SU-DHL-6 (cell line): Measurements from ENCODE around the gene TMEM267.
A peak's percentile ranks its signal among the peaks of the same experiment; 100 is the strongest.

ENCODE experiments used
- H2AFZ ChIP-seq: fragments of 200-600 bp; sonication (generic); 2 replicates; pipeline ENCODE4 v1.6.1; 2014; ENCODE audit warnings: low read depth, mild to moderate bottlenecking, moderate library complexity, mixed read lengths, antibody characterized with exemption, low read length; ENCODE audit not compliant: severe bottlenecking
- H3F3A ChIP-seq: fragments of 200-600 bp; shearing (Covaris generic); 2 replicates; pipeline ENCODE4 v1.6.0; 2016; ENCODE audit warnings: antibody characterized with exemption, mild to moderate bottlenecking; ENCODE audit not compliant: insufficient read depth
- H3K27ac ChIP-seq: fragments of 200-600 bp; sonication (generic); 2 replicates; pipeline ENCODE4 v1.5.1; 2016; ENCODE audit warnings: low read depth, mild to moderate bottlenecking, low read length, moderate library complexity, mixed read lengths
- H3K27me3 ChIP-seq: fragments of 200-600 bp; sonication (generic), shearing (Covaris generic); 2 replicates; pipeline ENCODE4 v1.6.0; 2014; ENCODE audit warnings: mild to moderate bottlenecking, low read length
- H3K36me3 ChIP-seq: fragments of 200-600 bp; sonication (generic); 2 replicates; pipeline ENCODE4 v1.6.1; 2014; ENCODE audit warnings: mild to moderate bottlenecking, low read length, mixed read lengths
- H3K4me2 ChIP-seq: fragments of 300-600, 200-600 bp; shearing (Covaris generic), sonication (generic); 2 replicates; pipeline ENCODE4 v1.6.0; 2014; ENCODE audit warnings: low read length, low read depth, mild to moderate bottlenecking; ENCODE audit not compliant: poor library complexity, severe bottlenecking
- H3K4me3 ChIP-seq: fragments of 200-600 bp; sonication (generic); 2 replicates; pipeline ENCODE4 v1.5.1; 2014; ENCODE audit warnings: antibody characterized with exemption, low read length, mild to moderate bottlenecking, mixed read lengths; ENCODE audit not compliant: insufficient read depth, poor library complexity, severe bottlenecking
- H3K79me2 ChIP-seq: fragments of 200-600 bp; sonication (generic); 2 replicates; pipeline ENCODE4 v1.6.1; 2014; ENCODE audit warnings: mild to moderate bottlenecking, low read length, moderate library complexity; ENCODE audit not compliant: insufficient read depth
- H3K9ac ChIP-seq: fragments of 200-600 bp; sonication (generic); 2 replicates; pipeline ENCODE4 v1.7.0; 2014; ENCODE audit warnings: mild to moderate bottlenecking, low read length
- H3K9me2 ChIP-seq: fragments of 200-600 bp; sonication (generic); replicated peaks from 2 replicates; pipeline ENCODE4 v1.6.1; 2014; ENCODE audit warnings: low read length; ENCODE audit not compliant: insufficient read depth
- H3K9me3 ChIP-seq: fragments of 200-600 bp; sonication (generic); 2 replicates; pipeline ENCODE4 v1.6.1; 2014; ENCODE audit warnings: low read length, mixed read lengths; ENCODE audit not compliant: insufficient read depth
- H4K20me1 ChIP-seq: fragments of 200-600 bp; sonication (generic); 2 replicates; pipeline ENCODE4 v1.6.1; 2014; ENCODE audit warnings: low read depth, mild to moderate bottlenecking, antibody characterized with exemption, low read length, moderate library complexity, mixed read lengths
- CTCF ChIP-seq: fragments of 200-600 bp; sonication (generic); IDR thresholded peaks from one replicate; pipeline ENCODE4 v1.5.1; 2017; ENCODE audit warnings: antibody characterized with exemption, mild to moderate bottlenecking, low read length, moderate library complexity; ENCODE audit not compliant: insufficient read depth, poor library complexity, severe bottlenecking
- EZH2phosphoT487 ChIP-seq: fragments of 200-600 bp; sonication (generic), shearing (Covaris generic); conservative IDR thresholded peaks from 2 replicates; pipeline ENCODE4 v1.6.1; 2018; ENCODE audit warnings: mild to moderate bottlenecking, antibody characterized with exemption, low read length, moderate library complexity, mixed read lengths

The TMEM267 gene

GRCh38 chr5:43520615-43521014 is 37.0 kb upstream of the TMEM267 start:
- Histone ChIP-seq H3K27ac (no peak overlapping the region), H3K4me3 (no peak overlapping the region), H3K36me3 (0 out of 2 replicates have a peak, but pooled peaks cover 3% of the 10 kb centered on the region), H4K20me1 (no peaks in the 10 kb centered on the region), H3K9me2 (no peaks in the 10 kb centered on the region), H3K79me2 (no peaks in the 10 kb centered on the region), H3K9ac (no peak overlapping the region), H3K4me2 (no peak overlapping the region), H3K9me3 (no peaks in the 10 kb centered on the region), H3F3A (peaks cover 7% of the 10 kb centered on the region; the same call in 1 of the 2 replicates), H3K27me3 (no peaks in the 10 kb centered on the region), H2AFZ (no peak overlapping the region)
- TF ChIP-seq CTCF (no peak), EZH2phosphoT487 (no peak)

- Histone ChIP-seq H4K20me1 (no peaks in the 10 kb centered on the region), H3K4me3 (peak overlapping the region; percentile 86), H3K79me2 (peaks cover 28% of the 10 kb centered on the region), H3K27ac (peak overlapping the region; percentile 84), H3K9ac (peak overlapping the region; percentile 89), H2AFZ (peak overlapping the region; percentile 87), H3F3A (peaks cover 7% of the 10 kb centered on the region; the same call in 1 of the 2 replicates), H3K4me2 (peak overlapping the region; percentile 96), H3K9me3 (no peaks in the 10 kb centered on the region), H3K36me3 (no peaks in the 10 kb centered on the region), H3K27me3 (no peaks in the 10 kb centered on the region), H3K9me2 (no peaks in the 10 kb centered on the region)
- TF ChIP-seq EZH2phosphoT487 (no peak), CTCF (no peak)
Observed at GRCh38 chr5:43515678-43516048, 32.0 kb upstream of the TMEM267 start.

GRCh38 chr5:43514816-43515677 is 31.4 kb upstream of the TMEM267 start, which contains the start of gene C5orf34:
Gene C5orf34, minus strand, starts transcription at chr5:43515148. Its CDS starts 5,809 bp downstream, at chr5:43509339.
- Histone ChIP-seq H4K20me1 (no peaks in the 10 kb centered on the region), H2AFZ (peak within 1 kb of the TSS; percentile 89), H3F3A (peaks cover 7% of the 10 kb centered on the region; the same call in 1 of the 2 replicates), H3K9ac (peak within 1 kb of the TSS; percentile 89), H3K9me3 (no peaks in the 10 kb centered on the region), H3K79me2 (peaks cover 28% of the 10 kb centered on the region), H3K4me3 (peak within 1 kb of the TSS; percentile 86), H3K9me2 (no peaks in the 10 kb centered on the region), H3K36me3 (no peaks in the 10 kb centered on the region), H3K27me3 (no peaks in the 10 kb centered on the region), H3K27ac (peak within 1 kb of the TSS; percentile 84), H3K4me2 (peak within 1 kb of the TSS; percentile 96)
- no peak for TF ChIP-seq CTCF
- no peak for TF ChIP-seq EZH2phosphoT487
